Activated CD4-positive, alpha-beta T cell treated with anti-CD3 and anti-CD28 coated beads, Interleukin-2, amount 50 U/mL, for 48 hours (primary cell): ENCODE measurements around the gene UST.
"Not testable (repeated sequence)": the region's sequence is repeated elsewhere in the genome, so short reads cannot be mapped to it uniquely, and the experiment has no call there.

ENCODE experiments used
- DNase-seq, 2 experiments: peaks; one replicate each; pipeline ENCODE4 v3.0.0-alpha.2; 2020

The UST gene

DNA sequence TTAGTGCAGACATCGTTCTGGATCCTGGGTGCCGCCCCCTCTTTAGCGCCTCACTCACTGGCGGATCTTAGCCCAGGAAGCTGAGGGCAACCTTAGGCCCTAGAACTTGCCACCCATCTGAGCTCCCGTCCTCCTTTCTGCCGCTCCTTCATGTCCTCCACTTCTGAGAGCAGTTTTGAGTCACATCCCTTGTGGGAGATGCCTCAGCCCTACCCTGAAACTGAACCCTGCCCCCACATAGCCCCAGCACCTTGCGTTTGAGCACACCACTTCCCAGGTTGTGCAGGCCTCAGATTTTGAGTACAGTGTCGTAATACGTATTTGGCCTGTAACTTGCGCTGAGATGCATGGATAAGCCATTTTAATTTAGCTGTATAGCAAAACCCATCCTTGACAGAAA is 169.7 kb downstream of the UST start:
- DNase-seq, result not testable (repeated sequence)

DNA sequence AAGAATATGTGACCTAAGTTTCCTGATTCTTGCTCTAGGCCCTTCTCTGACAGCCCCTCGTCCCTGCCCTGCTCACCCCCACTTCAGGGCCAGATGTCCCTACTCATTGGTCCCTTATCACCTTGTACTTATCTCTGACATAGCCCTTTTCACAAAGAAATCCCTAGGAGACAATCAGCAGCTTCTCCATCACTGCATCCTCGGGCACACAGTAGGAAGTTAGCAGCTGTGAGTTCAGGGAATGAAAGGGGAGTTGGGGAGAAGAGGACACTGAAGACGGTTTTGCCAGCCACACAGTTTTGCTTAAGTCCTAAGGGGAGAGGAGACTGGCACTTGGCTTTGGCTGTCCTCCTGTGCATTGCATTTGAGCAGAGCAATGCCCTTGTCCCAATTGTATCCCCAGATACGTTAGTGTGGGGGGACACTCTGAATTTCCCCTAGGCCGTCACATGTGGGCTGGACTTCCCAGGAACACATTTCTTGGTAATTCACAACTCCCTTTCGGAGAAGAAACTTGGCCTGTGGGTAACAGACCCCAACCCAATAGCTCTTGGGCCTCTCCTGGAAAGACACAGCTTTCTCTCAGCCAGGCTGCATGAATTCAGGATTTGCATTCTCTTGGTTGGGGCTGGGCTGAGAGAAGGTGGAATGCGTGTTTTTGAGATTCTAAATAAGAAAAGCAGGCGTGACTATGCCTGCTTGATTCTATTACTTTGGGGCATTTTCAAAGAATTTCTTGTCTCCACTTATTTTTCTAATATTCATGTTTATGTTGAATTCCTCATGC is 177.6 kb downstream of the UST start:
- DNase-seq, result no peak

DNA sequence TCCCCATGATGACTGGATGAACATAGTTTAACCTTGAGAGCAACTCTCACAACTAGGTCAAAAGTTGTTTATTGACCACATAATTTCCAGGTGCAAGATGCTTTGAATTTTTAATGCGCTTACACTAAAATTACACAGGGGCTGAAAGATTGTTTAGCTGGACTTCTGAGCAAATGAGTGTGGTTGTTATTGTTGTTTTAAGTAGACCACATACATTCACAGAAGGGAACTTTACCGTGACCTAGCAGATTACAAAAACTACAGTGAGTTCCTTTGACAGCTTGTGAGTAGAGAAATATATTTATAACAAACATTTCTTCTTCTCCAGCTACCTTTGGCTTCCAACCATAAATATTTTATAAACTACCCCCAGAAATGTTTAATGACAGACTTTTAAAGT is 178.9 kb downstream of the UST start:
- DNase-seq, result no peak

DNA sequence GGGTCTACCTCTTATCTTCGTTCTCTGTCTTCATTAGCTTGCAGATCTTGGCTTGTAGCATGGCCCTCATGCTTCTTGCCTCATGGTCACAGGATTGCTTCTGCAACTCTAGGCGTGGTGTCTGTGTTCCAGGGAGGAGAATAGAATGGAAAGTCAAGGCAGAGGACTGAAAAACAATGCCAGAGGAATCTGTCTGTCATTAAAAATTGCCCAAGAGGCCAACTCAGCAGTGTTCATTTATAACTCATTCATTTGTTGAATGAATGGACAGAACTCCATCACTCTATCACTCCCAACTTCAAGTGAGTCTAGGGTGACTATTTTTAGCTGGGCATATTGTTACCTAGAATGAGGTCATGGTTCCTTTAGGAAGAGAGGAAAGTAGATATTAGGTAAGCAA is 179.6 kb downstream of the UST start:
- no peak for DNase-seq

DNA sequence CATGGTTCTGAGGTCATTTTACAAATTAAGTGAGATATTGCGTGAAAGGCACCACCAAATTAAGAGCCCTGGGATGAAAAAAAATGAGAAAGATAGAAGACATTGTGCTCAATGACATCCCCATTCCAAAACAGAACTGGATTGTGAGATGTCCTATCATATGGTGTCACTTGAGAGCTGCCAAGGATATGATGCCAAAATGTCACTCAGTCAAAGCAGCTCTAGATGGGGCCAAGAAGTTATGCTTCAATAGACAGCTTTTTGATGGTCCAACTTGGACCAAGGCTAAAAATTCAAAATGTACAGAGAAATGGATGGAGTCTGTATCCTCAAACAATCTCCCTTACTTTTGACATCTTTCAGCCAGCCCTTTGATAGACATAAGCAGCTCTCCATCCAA is 180.8 kb downstream of the UST start:
- no peak for DNase-seq

DNA sequence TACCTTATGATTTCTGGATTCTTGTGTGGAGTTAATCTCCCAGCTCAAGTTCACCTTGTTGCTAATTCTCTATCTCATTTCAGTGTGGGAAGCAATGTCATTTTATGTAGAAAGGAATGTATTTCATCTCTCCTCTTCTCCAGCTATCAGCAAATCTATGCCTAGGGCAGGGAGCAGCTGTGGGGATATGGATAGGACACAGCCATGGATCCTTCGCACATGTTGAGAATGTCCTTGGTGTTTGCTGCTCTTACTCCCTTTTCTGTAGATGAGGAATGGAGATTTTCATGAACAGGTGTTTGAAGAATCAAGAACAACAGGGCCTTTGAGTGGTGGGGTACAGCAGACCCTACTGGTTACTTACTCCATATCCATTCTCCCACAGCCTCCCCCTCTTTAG is 182.0 kb downstream of the UST start:
- no peak for DNase-seq

DNA sequence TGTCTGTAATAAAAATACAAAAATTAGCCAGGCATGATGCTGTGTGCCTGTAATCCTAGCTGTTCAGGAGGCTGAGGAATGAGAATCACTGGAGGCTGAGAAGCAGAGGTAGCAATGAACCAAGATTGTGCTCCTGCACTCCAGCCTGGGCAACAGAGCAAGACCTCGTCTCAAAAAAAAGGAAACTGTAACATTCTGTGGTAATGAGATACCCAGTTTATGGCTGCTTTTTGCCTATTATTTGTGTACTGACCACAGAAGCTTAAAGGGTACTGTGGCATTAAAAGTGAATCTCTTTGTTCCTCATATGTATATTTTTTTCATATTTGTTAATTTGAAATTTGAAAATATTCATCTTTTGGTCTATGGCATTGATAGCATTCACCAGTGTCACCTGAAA is 185.4 kb downstream of the UST start:
- DNase-seq, result no peak

DNA sequence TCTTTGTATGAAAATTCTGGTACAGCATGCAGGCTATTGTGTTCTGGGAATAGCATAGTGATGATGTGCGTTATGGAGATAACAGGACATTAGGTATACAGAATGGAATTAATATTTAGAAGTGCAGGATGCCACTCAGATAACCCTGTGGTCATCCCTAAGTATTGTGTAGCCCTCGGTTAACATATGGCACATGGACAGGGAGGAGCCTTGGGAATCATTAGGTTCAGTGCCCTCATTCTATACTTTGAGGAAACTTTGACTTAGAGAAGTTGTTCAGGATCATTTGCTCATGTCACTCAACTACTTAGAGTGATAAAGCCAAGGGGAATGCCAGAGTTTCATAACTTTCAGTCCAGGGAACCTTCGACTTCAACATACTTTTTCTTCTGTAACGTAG is 185.9 kb downstream of the UST start:
- DNase-seq, result no peak

DNA sequence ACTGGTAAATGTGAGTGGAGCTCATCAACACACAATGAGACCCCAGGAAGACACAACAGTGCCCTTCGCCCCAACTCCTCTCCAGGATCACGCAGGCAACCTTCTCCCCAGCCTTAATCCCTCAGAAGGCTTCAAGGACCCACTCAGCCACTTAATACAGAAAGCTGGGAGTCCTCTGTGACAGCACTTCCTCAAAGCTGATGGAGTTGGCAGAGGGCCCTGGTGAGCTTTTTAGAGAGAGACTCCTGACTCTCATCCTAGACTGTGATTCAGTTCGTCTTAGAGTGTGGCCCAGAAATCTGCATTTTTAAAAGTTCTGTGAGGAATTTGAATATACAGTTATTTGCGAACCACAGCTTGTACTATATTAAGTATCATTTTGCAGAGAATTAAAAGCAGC is 187.7 kb downstream of the UST start:
- DNase-seq, result no peak

DNA sequence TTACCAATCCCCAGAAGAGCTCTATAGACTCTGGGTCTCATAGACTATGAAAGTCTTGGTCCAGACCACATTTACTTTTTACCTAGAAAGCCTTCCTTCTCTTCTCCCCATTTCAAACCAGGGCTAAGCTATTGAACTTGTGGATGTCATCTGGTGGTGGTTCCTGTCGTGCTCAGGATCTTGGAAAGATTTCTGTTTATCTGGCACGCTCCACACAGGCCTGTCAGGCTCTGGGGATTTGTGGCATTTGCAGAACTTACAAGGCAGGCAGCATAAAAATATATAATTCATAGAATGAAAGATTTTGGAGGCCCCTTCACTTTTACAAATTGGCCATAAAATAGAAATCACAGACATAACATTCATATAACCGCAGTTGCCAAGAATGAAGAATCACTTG is 188.1 kb downstream of the UST start:
- no peak for DNase-seq

DNA sequence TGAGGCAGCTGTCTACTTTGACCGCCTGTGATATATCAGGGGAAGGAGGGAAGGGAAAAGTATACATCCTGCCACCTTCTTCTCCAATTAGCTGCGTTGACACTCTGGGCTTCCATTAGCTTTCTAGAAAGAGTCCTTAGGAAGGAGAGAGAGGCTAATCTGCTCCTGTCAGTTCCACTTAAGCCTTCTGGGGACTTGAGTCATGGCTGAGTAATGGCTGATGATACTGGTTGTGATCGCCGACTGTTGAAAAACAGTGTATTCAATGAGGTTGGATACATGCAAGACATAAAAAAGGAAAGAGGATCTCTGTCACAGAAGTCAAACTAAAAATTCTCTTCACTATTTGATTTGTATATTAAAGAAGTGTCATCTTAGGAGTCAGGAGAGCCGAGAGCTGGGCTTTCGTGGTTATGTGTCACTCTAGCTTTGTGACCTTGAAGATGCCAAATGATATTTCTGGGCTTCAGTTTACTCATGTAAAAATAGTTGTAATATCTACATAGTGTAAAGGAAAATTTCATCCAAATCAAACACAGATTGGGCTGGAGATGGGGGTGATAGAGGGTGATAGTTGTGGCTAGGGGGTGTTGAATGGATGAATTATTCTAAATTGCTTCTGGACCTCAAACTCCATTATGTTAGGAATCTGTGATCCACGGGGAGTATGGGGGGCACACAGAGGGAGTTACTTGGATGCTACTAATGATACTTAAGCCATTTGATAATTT is 189.0 kb downstream of the UST start:
- no peak for DNase-seq

DNA sequence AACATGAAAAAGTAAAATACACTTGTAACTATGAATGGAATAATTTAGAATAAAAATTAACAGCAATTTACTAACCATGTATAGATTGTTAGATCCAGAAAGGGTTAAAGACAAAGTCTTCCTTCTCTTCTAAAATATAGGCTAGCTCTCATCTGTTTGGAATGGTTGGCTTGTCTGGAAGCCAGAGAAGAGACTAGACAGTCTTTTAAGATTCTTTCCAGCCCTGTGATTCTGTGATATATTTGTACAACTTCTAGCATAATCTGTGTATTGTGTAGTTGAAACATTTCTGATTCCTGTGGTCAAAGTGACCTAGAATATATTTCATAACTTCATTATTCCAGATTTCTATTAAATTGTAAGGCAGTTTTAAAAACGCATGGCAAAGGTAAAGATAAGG is 196.6 kb downstream of the UST start:
- no peak for DNase-seq

DNA sequence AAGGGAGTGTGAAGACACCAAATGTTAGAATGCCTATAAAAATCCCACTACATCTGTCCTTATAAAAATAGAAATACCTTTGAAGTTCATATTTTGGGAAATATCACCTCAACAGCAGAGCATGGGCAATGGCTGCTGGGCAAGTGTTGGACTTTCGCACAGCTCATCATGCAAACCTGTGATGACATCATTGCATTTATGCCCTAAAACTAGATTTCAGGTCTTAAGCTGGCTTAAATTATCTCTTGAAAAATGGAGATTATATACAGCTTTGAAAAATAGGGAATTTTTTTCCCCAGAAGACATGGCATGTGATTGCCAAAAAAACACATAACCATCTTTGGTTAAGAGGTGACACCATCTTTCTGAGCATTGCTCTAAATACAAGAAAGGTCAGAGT is 197.8 kb downstream of the UST start:
- no peak for DNase-seq

DNA sequence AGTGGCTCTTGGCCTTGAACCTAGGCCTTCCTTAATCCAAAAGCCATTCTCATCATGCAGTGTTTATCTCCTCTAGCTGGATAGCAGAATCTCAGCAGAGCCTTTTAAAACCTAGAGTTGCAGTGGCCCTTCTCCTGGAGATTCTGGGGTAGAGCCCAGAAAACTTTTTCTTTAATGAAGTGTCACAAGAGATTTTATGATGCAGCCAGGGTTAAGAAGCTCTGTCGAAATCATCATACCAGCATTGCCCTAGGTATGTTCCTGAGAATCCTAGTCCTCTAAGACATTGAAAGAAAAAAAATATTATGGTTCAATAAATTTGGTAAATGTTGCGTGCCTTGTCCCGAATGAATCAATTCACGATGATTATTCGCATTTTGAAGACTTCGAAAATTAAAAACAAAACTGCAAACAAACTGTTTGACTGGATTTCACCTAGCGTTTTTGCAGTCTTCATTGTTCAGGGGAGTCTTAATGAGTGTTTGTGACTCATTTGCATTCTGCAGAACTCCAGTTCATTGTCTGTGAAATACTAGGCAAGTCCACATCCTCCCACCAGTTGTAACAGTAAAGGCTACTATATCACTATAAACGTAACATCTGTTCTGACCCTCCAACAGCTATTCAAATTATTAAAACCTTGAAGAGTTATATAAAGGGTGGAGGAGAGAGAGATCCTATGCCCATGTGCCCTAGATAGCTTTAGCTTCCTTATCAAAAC is 198.6 kb downstream of the UST start:
- DNase-seq, result no peak

DNA sequence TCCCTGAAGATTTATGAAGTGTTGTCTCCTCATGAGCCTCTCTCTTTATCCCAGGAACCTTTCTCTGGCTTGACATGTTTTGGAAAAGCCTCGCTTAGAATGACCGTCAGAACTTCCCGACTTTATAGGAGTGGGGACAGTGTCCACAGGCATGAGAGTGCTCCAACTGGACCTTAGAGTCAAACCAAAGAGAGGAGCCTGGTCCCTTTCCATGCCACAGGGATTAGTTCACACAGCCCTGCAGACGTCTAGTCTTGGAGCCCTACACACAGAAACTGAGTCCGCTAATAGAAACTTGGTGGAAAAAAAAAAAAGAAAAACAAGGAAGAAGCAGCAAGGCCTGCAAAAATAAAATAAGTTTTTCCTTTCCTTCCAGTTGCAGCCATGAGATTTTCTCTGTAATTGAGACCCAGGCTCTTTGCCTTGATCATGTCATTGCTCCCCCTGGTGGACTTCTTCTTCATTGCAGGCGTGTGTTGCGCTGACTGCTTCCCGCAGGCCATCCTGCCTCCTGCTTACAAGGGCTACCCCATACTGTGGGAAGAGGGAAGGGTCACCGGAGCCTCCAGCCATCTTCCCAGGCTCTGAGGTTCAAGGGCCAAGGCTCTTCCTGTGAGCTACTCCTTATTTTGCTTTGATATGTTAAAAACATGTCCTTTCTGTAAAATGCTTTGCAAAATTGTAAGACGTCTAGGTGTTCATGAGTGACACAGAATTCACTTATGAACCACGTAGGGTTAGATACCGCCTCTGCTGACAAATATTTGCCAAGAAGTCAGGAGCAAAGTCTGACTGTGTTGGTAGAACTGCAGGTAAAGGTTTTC is 201.0 kb downstream of the UST start:
- DNase-seq, result peak; percentile 84 to 89

DNA sequence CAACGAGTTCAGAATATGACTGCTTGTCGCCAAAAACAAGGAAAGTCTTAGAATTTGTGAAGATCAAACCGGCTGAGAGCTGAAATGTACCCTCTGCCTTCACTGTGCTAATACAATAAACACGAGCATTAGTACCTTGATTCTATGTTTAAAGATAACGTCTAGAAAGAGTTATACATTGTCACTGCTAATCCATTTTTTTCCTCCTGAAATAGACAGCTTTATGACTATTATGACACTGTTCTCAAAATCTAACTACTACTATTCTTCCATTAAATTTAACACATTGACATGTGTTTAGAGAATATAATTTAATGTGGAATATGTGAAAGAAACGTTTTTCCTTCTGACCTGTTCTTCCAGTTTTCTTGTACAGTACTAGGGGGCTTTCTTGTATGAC is 204.8 kb downstream of the UST start:
- no peak for DNase-seq

DNA sequence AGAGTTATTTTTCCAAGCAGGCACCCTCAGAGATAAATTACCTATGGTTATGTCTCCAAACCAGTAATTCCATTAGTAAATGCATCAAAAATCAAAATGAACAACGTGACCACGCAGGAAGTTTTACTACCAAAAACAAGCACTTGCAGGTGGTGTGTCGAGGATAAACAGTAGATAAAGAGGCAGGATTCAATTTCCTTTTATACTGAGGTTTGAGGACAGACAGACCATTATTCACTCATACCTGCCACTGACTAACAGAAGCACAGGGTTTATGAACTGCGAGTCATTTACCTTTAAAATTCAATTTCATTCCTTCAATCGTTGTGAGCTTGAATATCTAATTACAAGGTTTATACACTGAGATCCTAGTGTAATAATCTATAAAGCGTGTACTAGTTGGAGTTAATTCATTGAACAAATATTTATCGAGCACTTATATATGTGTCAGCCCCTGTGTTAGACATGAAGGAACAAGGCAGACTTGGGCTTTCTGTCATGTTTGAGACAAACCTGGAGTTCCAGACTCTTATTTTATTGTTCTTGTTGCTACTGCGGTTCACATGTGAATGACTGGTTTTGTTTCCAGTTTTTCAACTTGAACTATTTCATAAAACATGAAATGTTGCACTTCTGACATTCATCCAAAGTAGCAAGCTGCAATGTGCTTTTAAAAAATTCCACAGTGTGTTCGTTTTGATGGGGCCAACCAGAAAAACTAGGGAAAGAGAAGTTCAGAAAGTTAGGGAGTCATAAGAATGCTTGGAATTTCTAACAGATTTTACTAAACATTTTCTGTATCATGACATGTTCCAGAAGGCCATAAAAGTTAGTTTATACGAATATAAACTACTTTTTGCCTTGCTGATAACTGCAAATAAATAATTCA is 205.6 kb downstream of the UST start:
- DNase-seq, result no peak

DNA sequence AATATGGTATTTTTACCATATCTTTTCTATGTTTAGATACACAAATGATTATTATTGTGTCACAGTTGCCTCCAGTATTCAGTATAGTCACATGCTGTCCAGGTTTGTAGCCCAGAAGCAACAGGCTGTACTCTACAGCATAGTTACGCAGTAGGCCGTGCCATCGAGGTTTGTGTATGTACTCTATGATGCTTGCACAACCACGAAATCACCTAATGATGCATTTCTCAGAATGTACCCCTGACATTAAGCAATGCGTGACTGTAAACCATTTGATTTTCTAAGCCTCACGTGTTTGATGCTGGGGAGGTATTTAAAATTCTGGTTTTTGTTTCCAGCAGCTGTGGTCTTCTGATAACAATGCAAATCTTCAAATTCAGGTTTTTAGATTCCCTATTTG is 207.6 kb downstream of the UST start:
- DNase-seq, result no peak

DNA sequence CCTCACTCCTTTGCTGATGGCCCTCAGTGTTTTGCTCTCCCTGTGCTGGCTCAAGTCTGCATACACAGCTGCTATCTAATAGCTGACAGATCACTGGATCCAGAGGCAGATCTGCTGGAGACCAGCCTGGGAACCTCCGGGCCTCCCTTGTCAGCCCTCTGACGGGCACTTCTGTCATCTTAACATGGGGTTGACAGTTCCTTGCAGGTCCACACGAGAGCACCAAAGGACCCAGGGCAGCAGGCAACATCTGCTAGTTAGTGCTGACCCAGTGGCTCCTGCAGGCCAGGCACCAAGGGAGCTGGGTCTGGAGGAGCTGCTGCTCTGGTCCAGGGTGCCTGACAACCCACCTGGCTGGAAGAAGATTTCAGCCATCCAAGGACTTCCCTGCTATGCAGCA is 208.1 kb downstream of the UST start:
- no peak for DNase-seq

DNA sequence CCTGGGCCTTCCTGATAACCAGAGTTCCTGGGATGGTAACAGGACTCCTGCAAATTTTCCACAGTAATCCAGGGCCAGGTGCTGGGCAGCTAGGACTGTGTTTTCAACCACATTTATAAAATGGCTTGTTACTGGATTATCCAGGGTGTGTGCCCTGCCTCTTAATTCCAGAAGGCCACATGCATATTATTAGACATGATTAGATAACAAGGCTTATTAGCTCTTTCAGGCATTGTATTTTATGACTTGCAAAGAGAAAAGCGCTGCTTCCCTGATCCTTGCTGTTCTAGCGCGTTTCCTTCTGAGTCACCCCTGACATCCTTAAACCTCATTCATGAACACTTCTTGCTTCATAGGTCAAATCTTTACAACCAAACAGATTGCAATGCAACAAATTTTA is 208.6 kb downstream of the UST start:
- no peak for DNase-seq

DNA sequence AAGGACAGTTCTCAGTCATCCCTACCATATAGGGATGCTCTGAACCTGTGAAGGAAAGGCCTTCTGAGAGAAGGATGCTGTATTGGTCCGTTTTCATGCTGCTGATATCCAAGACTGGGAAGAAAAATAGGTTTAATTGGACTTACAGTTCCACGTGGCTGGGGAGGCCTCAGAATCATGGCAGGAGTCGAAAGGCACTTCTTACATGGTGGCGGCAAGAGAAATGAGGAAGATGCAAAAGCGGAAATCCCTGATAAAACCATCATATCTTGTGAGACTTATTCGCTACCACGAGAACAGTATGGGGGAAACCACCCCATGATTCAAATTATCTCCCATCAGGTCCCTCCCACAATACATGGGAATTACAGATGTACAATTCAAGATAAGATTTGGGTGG is 209.3 kb downstream of the UST start:
- DNase-seq, result not testable (repeated sequence)

DNA sequence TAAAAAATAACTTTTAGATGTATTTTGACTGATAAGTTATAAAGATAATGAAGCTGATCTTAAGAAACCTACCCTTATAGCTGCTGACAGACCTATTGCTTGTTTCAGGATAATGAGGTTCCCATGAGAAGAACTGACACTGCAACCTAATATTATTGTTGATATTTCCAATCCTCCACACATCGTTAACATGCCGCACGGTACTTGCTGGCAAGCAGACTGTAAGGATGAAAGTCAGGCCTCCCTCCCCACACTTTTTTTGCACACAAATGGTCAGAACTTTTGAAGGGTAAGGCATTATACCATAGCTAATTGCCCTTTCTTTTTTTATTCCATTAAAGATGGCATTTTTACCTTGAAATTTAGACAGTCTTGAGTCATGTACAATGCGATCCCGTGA is 210.9 kb downstream of the UST start:
- DNase-seq, result no peak
